ENCODE measurements around the gene FAH.

DNA sequence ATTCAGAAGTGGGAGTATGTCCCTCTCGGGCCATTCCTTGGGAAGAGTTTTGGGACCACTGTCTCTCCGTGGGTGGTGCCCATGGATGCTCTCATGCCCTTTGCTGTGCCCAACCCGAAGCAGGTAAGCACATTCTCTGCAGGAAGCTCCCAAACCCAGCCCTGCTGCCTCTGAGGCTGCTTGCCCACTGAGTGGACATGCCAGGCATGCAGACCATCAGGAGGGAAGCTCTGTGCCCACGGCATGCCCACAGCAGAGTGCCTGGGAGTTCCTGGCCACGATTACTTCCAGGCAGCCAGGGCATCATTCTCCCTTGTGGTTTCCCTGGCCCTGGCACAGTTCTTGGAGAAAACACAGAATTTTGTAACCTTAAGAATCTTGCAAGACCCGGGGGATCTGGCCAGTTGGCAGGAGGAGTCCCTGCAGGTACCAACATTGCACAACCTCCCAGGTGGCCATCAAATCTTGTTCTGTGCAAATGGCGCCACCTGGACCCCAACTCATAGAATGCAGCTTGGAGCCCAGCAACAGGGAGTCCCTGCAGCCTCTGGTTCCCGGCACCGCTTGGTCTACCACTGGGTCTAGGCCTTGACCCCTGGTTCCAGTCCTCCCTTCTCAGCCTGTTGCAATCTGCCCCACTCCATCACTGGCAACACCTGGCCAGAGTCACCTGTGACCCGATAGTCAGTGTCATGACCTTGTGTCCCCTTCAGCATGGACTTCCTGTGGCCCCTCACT, 20.4 kb downstream of the FAH start:
- TF ChIP-seq GATA2 (IDR thresholded peaks at IDR 0.05; ENCODE audit: low read depth, low read length) (no peak), GATA3 (IDR thresholded peaks at IDR 0.05; ENCODE audit: low read depth, low read length) (no peak)

All from SH-SY5Y (cell line).